HT1080 (cell line): Measurements from ENCODE around the gene ST6GAL1. TPM values are rescaled to one million over a fixed set of nuclear protein-coding genes. Genes with fewer than 3 reads are reported as not detected.
"Not testable (repeated sequence)": the region's sequence is repeated elsewhere in the genome, so short reads cannot be mapped to it uniquely, and the experiment has no call there.

Source experiments
- DNase-seq: peaks from one replicate; pipeline ENCODE4 v3.0.0-alpha.2; 2015; ENCODE audit warnings: low read depth
- total RNA-seq: library from RNA; depleted of rRNA; stranded (reverse); fragments of >200 nt; shearing (Covaris generic); gene quantifications from 2 replicates; pipeline ENCODE4 v1.2.3, GENCODE V29; 2014

The ST6GAL1 gene
- total RNA-seq, 1 experiment from 2014 or later: 6.1 TPM

- no peak for DNase-seq
Observed at GRCh38 chr3:186939536-186939935, 9.2 kb downstream of the ST6GAL1 start.

GRCh38 chr3:186940967-186941366 lies 10.6 kb downstream of the ST6GAL1 start:
- no peak for DNase-seq

GRCh38 chr3:186942168-186942567 lies 11.8 kb downstream of the ST6GAL1 start:
- DNase-seq: no peak

- no peak for DNase-seq
Observed at GRCh38 chr3:186945255-186945823, 15.0 kb downstream of the ST6GAL1 start.

- no peak for DNase-seq
Observed at GRCh38 chr3:186946756-186947375, 16.5 kb downstream of the ST6GAL1 start.

GRCh38 chr3:186949281-186949982 lies 19.1 kb downstream of the ST6GAL1 start:
- peak; percentile 69 for DNase-seq

- DNase-seq: no peak
Observed at GRCh38 chr3:186950402-186951093, 20.2 kb downstream of the ST6GAL1 start.

GRCh38 chr3:186951640-186952552 lies 21.6 kb downstream of the ST6GAL1 start:
- no peak for DNase-seq

GRCh38 chr3:186953011-186953487 lies 22.7 kb downstream of the ST6GAL1 start:
- peak; percentile 94 for DNase-seq

- DNase-seq: not testable (repeated sequence)
Observed at GRCh38 chr3:186953992-186954699, 23.8 kb downstream of the ST6GAL1 start.

GRCh38 chr3:186955898-186956696 lies 25.8 kb downstream of the ST6GAL1 start:
- no peak for DNase-seq

GRCh38 chr3:186959029-186959624 lies 28.8 kb downstream of the ST6GAL1 start:
- DNase-seq: no peak

GRCh38 chr3:186960347-186960746 lies 30.0 kb downstream of the ST6GAL1 start:
- DNase-seq: no peak

GRCh38 chr3:186962445-186962844 lies 32.1 kb downstream of the ST6GAL1 start:
- no peak for DNase-seq

- no peak for DNase-seq
Observed at GRCh38 chr3:186963636-186964035, 33.3 kb downstream of the ST6GAL1 start.

- DNase-seq: no peak
Observed at GRCh38 chr3:186964071-186964470, 33.7 kb downstream of the ST6GAL1 start.

- no peak for DNase-seq
Observed at GRCh38 chr3:186964616-186965015, 34.3 kb downstream of the ST6GAL1 start.

- peak; percentile 42 for DNase-seq
Observed at GRCh38 chr3:186965141-186965879, 35.0 kb downstream of the ST6GAL1 start.
